MCF 10A (cell line): Measurements from ENCODE around the gene COX19. TPM values are rescaled to one million over a fixed set of nuclear protein-coding genes. Genes with fewer than 3 reads are reported as not detected.

Source experiments
- BruUV-seq: library from RNA; stranded (reverse); fragments of 400-500 nt; replicated peaks from 2 replicates; lab custom pipeline; 2021; lab: Mats Ljungman, UMichigan
- CTCF ChIA-PET: fragments of 300-600 bp; sonication (Branson Sonifier 250); formaldehyde crosslinking; extraction: SDS; loops from one replicate; lab custom pipeline; 2021; ENCODE audit warnings: antibody characterized with exemption, inconsistent platforms; lab: Yijun Ruan, JAX
- POLR2A ChIA-PET: fragments of 300-600, 350-650 bp; sonication (Branson Sonifier 250); formaldehyde crosslinking; extraction: SDS; loops from one replicate; lab custom pipeline; 2020; ENCODE audit warnings: antibody characterized with exemption, inconsistent platforms; lab: Yijun Ruan, JAX
- DNase-seq: peaks from one replicate; pipeline ENCODE4 v3.0.0-alpha.2; 2018; ENCODE audit not compliant: unreplicated experiment
- H3K27ac Mint-ChIP-seq: one replicate; pipeline ENCODE4 v1.8.0; 2022; ENCODE audit warnings: mild to moderate bottlenecking, low read depth, mixed read lengths; ENCODE audit not compliant: unreplicated experiment
- H3K27me3 Mint-ChIP-seq: one replicate; pipeline ENCODE4 v1.8.0; 2022; ENCODE audit warnings: mixed read lengths; ENCODE audit not compliant: insufficient read depth, unreplicated experiment
- H3K36me3 Mint-ChIP-seq: one replicate; pipeline ENCODE4 v1.8.0; 2022; ENCODE audit warnings: mild to moderate bottlenecking, moderate library complexity, mixed read lengths; ENCODE audit not compliant: insufficient read depth, unreplicated experiment
- H3K4me1 Mint-ChIP-seq: one replicate; pipeline ENCODE4 v1.8.0; 2022; ENCODE audit warnings: mixed read lengths; ENCODE audit not compliant: insufficient read depth, unreplicated experiment
- H3K4me3 Mint-ChIP-seq: one replicate; pipeline ENCODE4 v1.8.0; 2022; ENCODE audit warnings: mild to moderate bottlenecking, moderate library complexity, mixed read lengths; ENCODE audit not compliant: unreplicated experiment
- H3K9me3 Mint-ChIP-seq: one replicate; pipeline ENCODE4 v1.8.0; 2022; ENCODE audit warnings: mixed read lengths; ENCODE audit not compliant: unreplicated experiment
- CTCF ChIP-seq: fragments of 200-600 bp; IDR thresholded peaks from one replicate; pipeline ENCODE4 v1.8.0; 2022; ENCODE audit warnings: antibody characterized with exemption, mild to moderate bottlenecking; ENCODE audit not compliant: unreplicated experiment
- intact Hi-C: fragments of 100-400 bp; cut with micrococcal nuclease; formaldehyde crosslinking; loops from 2 replicates; pipeline ENCODE4 v1.14.1; 2022
- microRNA-seq: library from miRNA; unstranded; fragments of <30 nt; microRNA quantifications from one replicate; pipeline ENCODE4 v1.2.0, GENCODE V29; 2022
- total RNA-seq: library from RNA; stranded (reverse); gene quantifications from 2 replicates; pipeline ENCODE4 v1.2.3, GENCODE V29; 2022

Gene COX19
- total RNA-seq, 1 experiment from 2014 or later = 16.5 TPM

GRCh38 chr7:916291-916941 lies 58.9 kb downstream of the COX19 start:
- no peaks in the 10 kb centered on the region for H3K36me3 Mint-ChIP-seq
- H3K4me1 Mint-ChIP-seq = peaks cover 7% of the 10 kb centered on the region
- H3K27ac Mint-ChIP-seq = no peak overlapping the region
- TF ChIP-seq CTCF = no peak
- CTCF ChIA-PET = no interaction called here
- H3K4me3 Mint-ChIP-seq = no peak overlapping the region
- no TSS peak for BruUV-seq
- POLR2A ChIA-PET = no interaction called here
- intact Hi-C loops = no loop called here
- no peak for DNase-seq
- no peaks in the 10 kb centered on the region for H3K27me3 Mint-ChIP-seq
- no peaks in the 10 kb centered on the region for H3K9me3 Mint-ChIP-seq

Small RNAs within 50 kb of the gene (microRNA-seq; reads per million reads assigned to microRNA genes)
- gene MIR339 = 1,000 reads per million, percentile 86 among the genes with 10 or more reads in this experiment

Other genes starting within 250 kb of the COX19 start
- 35.6 and 37.6 TPM in 2 replicates for gene DNAAF5, start 248.8 kb downstream of the COX19 start, total RNA-seq
- gene PRKAR1B, start 248.3 kb downstream of the COX19 start, total RNA-seq = 25.4 and 31.5 TPM in 2 replicates
- gene SUN1, start 143.1 kb downstream of the COX19 start, total RNA-seq = 126 and 132 TPM in 2 replicates
- gene GET4, start 99.0 kb downstream of the COX19 start, total RNA-seq = 32.6 and 43.9 TPM in 2 replicates
- 7.0 and 10.5 TPM in 2 replicates for gene ADAP1, start 20.9 kb downstream of the COX19 start, total RNA-seq
- not detected in 2 replicates for gene CYP2W1, start 7.6 kb upstream of the COX19 start, total RNA-seq
- 0.27 TPM in 1 of 2 replicates, not detected in the other for gene GPR146, start 69.0 kb upstream of the COX19 start, total RNA-seq
- 0.28 and 0.32 TPM in 2 replicates for gene GPER1, start 112.6 kb upstream of the COX19 start, total RNA-seq
- gene ZFAND2A, start 184.6 kb upstream of the COX19 start, total RNA-seq = 30.1 and 40.7 TPM in 2 replicates